Activated CD4-positive, alpha-beta T cell treated with anti-CD3 and anti-CD28 coated beads, Interleukin-10, Interleukin-2, amounts not matched to agents 100 ng/mL and 50 ng/mL, durations not matched to agents 16 hours and 8 hours (primary cell): Measurements from ENCODE around the gene SNX17.
"Not testable (repeated sequence)": the region's sequence is repeated elsewhere in the genome, so short reads cannot be mapped to it uniquely, and the experiment has no call there.

Source experiments
- DNase-seq: peaks from one replicate; pipeline ENCODE4 v3.0.0-alpha.2; 2020

SNX17 gene, protein sequence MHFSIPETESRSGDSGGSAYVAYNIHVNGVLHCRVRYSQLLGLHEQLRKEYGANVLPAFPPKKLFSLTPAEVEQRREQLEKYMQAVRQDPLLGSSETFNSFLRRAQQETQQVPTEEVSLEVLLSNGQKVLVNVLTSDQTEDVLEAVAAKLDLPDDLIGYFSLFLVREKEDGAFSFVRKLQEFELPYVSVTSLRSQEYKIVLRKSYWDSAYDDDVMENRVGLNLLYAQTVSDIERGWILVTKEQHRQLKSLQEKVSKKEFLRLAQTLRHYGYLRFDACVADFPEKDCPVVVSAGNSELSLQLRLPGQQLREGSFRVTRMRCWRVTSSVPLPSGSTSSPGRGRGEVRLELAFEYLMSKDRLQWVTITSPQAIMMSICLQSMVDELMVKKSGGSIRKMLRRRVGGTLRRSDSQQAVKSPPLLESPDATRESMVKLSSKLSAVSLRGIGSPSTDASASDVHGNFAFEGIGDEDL

GRCh38 chr2:27370026-27370815 lies at the start of gene SNX17, which contains the start of gene EIF2B4:
Gene SNX17 (plus strand): TSS chr2:27370616. CDS start chr2:27370744, 128 bp downstream.
Gene EIF2B4 (minus strand): TSS chr2:27370338. CDS start chr2:27370314, 24 bp downstream.
- DNase-seq, result peak; percentile 100

DNA sequence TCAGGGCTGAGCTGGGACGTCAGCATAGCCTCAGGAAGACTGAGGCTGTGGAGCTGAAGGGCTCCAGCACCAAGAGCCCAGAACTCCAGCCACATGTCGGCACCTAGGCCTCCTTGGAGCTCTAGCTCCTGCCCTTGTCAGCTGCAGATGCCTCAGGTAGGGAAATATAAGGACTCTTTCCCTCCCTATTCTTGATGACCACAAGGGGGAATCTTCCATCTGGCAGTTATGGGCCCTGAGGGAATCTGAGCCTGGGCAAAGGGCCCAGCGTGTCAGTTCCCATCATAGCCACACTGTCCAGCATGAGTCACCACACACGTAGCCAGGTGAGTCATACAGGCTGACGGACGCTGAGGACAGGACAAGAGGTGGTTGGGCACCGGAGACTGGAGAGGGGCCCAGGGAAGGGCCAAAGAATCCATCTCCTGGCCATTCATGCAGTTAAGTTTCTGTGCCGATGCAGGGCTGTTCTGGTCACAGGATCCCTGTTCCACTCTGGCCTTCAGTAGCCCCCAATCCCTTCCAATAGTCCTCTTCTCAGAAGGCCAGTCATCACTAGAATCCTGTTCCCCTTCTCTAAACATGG lies 49.4 kb upstream of the SNX17 start:
- DNase-seq, result no peak

GRCh38 chr2:27322301-27322765 lies 48.1 kb upstream of the SNX17 start:
- DNase-seq, result peak; percentile 23

- peak; percentile 94 for DNase-seq
These were observed 47.4 kb upstream of the SNX17 start, which contains the start of gene MPV17 for GRCh38 chr2:27322766-27323595. Gene MPV17 (minus strand): TSS chr2:27323097. CDS start chr2:27322517, 580 bp downstream.

- no peak for DNase-seq
These were observed 46.7 kb upstream of the SNX17 start for GRCh38 chr2:27323596-27324285.

DNA sequence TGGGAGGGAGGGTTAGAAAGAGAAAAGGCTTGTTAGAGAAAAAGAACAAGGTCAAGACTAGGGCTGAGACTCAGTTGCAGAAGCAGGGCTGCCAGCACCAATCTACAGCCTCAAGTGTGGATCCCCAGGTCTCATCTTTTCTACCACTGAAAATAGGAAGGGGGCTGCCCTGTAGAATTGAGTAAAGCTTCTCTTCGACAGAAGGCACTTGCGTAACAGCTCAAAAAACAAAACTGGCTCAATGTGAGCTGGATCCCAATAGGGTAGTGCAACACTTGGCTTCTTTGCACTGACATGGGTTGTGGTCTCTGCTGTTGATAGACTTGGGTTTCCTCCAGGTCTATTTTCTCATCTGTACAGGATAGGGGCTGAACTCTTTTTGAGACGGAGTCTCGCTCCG lies 45.7 kb upstream of the SNX17 start:
- no peak for DNase-seq

DNA sequence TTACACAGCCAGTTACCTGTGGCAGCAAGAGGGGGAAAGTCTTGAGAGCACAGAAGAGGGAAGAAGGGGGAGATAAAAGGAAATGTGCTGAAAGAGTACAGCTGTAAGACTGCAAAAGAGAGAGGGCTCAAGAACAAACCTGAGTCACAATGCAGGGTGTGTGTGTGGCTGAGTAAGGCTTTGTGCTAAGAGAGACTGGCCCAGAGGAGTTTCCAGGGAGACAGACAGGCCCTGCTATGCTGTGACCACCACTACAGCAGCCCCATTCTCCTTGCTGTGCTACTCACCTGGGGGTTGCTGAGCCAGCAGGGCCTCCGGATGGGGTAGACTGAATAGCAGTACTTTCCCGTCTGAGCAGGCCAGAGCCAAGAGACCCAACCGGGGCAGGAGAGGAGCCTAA lies 35.1 kb upstream of the SNX17 start:
- DNase-seq, result no peak

DNA sequence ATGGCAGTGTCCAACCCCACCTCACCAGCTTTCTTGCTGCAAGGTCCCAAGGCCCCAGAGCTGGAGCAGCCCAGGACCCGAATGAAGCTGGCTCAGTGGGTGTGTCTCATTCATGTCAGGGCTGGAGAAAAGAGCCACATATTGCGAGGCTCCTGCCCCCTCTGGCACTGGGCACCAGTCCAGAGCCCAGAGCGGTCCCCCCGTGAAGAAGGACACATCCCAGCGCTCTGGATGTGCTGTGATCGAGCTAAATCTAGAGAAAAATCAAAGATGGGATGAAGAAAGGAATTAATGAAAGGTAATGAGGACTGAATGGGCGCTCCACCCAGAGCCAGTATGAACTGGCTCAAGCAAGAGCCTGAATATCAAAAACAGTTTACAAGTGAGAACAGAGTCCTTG lies 34.2 kb upstream of the SNX17 start:
- no peak for DNase-seq

GRCh38 chr2:27347641-27348040 lies 22.8 kb upstream of the SNX17 start:
- DNase-seq, result no peak

GRCh38 chr2:27350106-27350693 lies 20.2 kb upstream of the SNX17 start:
- no peak for DNase-seq

DNA sequence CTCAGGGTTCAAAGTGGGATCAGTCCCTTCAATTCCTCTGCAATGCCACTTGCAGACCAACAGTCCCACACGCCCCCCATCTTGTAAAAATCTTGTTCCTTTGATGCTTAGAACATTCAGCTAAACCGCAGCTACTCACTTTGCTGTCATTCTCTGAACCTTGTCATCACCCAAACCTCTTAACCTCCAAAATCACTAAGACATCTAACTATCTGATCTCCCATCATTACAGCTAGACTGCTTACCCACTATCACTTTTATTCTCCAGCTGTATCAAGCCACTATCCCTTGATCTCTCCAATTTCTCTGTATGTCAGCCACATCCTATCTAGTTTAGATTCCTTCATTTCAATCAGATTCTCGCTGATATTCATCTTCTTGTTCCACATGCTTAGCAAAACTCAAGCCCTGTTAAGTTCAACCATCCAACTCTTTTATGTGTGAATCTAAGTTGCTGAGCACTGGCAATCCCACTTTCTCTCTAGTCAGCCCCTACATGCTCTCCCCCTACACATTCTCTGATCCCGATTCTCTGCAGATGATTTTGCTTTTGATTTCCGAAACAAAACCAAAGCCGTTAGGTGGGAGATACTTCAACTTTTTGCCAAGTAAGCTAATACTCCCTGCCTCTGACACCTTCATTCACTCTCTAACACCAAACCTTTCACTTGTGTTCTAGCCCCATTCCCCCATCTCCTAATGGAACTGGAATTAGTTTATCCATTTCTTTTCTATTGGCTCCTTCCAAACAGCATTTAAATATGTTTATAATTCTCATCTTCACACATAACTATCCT lies 18.4 kb upstream of the SNX17 start:
- peak; percentile 55 for DNase-seq

DNA sequence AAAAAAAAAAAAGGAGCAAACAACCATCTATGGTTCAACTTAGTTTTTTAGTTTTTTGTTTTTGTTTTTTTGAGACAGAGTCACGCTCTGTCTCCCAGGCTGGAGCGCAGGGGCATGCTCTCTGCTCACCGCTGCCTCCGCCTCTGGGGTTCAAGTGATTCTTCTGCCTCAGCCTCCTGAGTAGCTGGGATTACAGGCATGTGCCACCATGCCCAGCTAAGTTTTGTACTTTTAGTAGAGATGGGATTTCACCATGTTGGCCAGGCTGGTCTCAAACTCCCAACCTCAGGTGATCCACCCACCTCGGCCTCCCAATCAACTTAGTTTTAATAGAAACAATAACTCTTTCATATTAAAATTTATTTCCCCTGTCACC lies 17.0 kb upstream of the SNX17 start:
- not testable (repeated sequence) for DNase-seq

- DNase-seq, result no peak
These were observed 16.4 kb upstream of the SNX17 start for GRCh38 chr2:27353762-27354596.

DNA sequence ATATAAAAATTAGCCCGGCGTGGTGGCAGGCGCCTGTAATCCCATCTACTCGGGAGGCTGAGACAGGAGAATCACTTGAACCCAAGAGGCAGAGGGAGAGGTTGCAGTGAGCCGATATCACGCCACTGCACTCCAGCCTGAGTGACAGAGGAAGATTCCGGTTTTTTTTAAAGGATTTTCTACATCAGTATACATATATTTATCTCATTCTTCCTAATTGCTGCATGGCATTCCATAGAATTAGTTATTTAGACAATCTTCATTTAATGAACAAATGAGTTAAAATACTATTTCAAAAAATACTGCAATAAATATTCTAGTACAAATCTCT lies 15.9 kb upstream of the SNX17 start:
- no peak for DNase-seq

- DNase-seq, result peak; percentile 71
These were observed 14.4 kb upstream of the SNX17 start for GRCh38 chr2:27356056-27356381.

GRCh38 chr2:27356382-27357181 lies 13.8 kb upstream of the SNX17 start, which contains the start of gene GTF3C2:
Gene GTF3C2 (minus strand): TSS chr2:27356764. CDS start chr2:27343554, 13,210 bp downstream.
- DNase-seq, result peak; percentile 96

- no peak for DNase-seq
These were observed 7.6 kb upstream of the SNX17 start for GRCh38 chr2:27362678-27363420.

GRCh38 chr2:27363933-27364332 lies 6.5 kb upstream of the SNX17 start:
- DNase-seq, result peak; percentile 49
